Mesenchymal stem cell (in vitro differentiated cells and primary cell): ENCODE results near the gene ICA1L.

ENCODE experiments used
- DNase-seq: peaks from one replicate; pipeline ENCODE4 v3.0.0-alpha.2; 2013
- H2AFZ ChIP-seq: one replicate; pipeline ENCODE4 v1.6.1; 2013; ENCODE audit warnings: low read depth, mild to moderate bottlenecking, control low read depth, inconsistent platforms, low read length, moderate library complexity
- H2AK5ac ChIP-seq: 2 replicates; pipeline ENCODE4 v1.6.1; 2013; ENCODE audit warnings: low read length, moderate library complexity, mild to moderate bottlenecking, inconsistent platforms; ENCODE audit not compliant: severe bottlenecking
- H2BK120ac ChIP-seq: one replicate; pipeline ENCODE4 v1.6.1; 2013; ENCODE audit warnings: low read depth, mild to moderate bottlenecking, inconsistent platforms, low read length, moderate library complexity
- H2BK12ac ChIP-seq, 2 experiments: one replicate each; pipeline ENCODE4 v1.6.1; 2013; ENCODE audit warnings: inconsistent platforms in 2 of 2, low read length in 2 of 2, mild to moderate bottlenecking in 2 of 2, moderate library complexity in 2 of 2, control low read depth in 1 of 2
- H2BK15ac ChIP-seq: one replicate; pipeline ENCODE4 v1.6.1; 2013; ENCODE audit warnings: mild to moderate bottlenecking, low read depth, inconsistent platforms; ENCODE audit not compliant: poor library complexity, severe bottlenecking
- H2BK5ac ChIP-seq: 2 replicates; pipeline ENCODE4 v1.6.1; 2013; ENCODE audit warnings: low read depth, mild to moderate bottlenecking, low read length, control low read depth, inconsistent platforms; ENCODE audit not compliant: poor library complexity, severe bottlenecking
- H3K14ac ChIP-seq, 2 experiments: one replicate each; pipeline ENCODE4 v1.6.1; 2013; ENCODE audit warnings: inconsistent platforms in 2 of 2, low read length in 2 of 2, control low read depth in 1 of 2, mild to moderate bottlenecking in 1 of 2, moderate library complexity in 1 of 2
- H3K18ac ChIP-seq, 2 experiments: one replicate each; pipeline ENCODE4 v1.6.1; 2013; ENCODE audit warnings: inconsistent platforms in 2 of 2, low read length in 2 of 2, control low read depth in 1 of 2, low read depth in 1 of 2, mild to moderate bottlenecking in 1 of 2
- H3K23ac ChIP-seq, 2 experiments: one replicate each; pipeline ENCODE4 v1.6.1; 2013; ENCODE audit warnings: inconsistent platforms in 2 of 2, low read length in 2 of 2, mild to moderate bottlenecking in 2 of 2, moderate library complexity in 2 of 2, control low read depth in 1 of 2
- H3K27ac ChIP-seq: 2 replicates; pipeline ENCODE4 v1.5.1; 2013; ENCODE audit warnings: mild to moderate bottlenecking, moderate library complexity, low read length, control low read depth, inconsistent platforms; ENCODE audit not compliant: poor library complexity, severe bottlenecking
- H3K27me3 ChIP-seq, 2 experiments: 2 replicates each; pipeline versions ENCODE4 v1.6.1 to v1.7.0; 2013; ENCODE audit warnings: low read length in 2 of 2, mild to moderate bottlenecking in 2 of 2, moderate library complexity in 2 of 2, control low read depth in 1 of 2, inconsistent platforms in 1 of 2; ENCODE audit not compliant: control insufficient read depth in 1 of 2, insufficient read depth in 1 of 2
- H3K36me3 ChIP-seq, 2 experiments: 2 replicates each; pipeline versions ENCODE4 v1.6.1 to v1.7.0; 2013; ENCODE audit warnings: low read length in 2 of 2, control low read depth in 1 of 2, inconsistent platforms in 1 of 2, low read depth in 1 of 2, mild to moderate bottlenecking in 1 of 2; ENCODE audit not compliant: insufficient read depth in 2 of 2, control insufficient read depth in 1 of 2
- H3K4ac ChIP-seq, 2 experiments: one replicate each; pipeline ENCODE4 v1.6.1; 2013; ENCODE audit warnings: inconsistent platforms in 2 of 2, low read length in 2 of 2, mild to moderate bottlenecking in 2 of 2, moderate library complexity in 2 of 2, control low read depth in 1 of 2, low read depth in 1 of 2
- H3K4me1 ChIP-seq: 2 replicates; pipeline ENCODE4 v1.6.1; 2013; ENCODE audit warnings: low read depth, low read length, control low read depth; ENCODE audit not compliant: control insufficient read depth, insufficient read depth
- H3K4me2 ChIP-seq: 2 replicates; pipeline ENCODE4 v1.6.1; 2013; ENCODE audit warnings: low read length, mild to moderate bottlenecking, inconsistent platforms; ENCODE audit not compliant: poor library complexity, severe bottlenecking
- H3K4me3 ChIP-seq, 2 experiments: 2 replicates each; pipeline versions ENCODE4 v1.5.1 to v1.7.0; 2013; ENCODE audit warnings: low read length in 2 of 2, mild to moderate bottlenecking in 2 of 2, control low read depth in 1 of 2, low read depth in 1 of 2; ENCODE audit not compliant: insufficient read depth in 1 of 2
- H3K79me1 ChIP-seq: replicated peaks from 2 replicates; pipeline ENCODE4 v1.6.1; 2013; ENCODE audit warnings: mild to moderate bottlenecking, control low read depth, low read length, inconsistent platforms; ENCODE audit not compliant: poor library complexity, severe bottlenecking
- H3K9ac ChIP-seq: 2 replicates; pipeline ENCODE4 v1.7.0; 2013; ENCODE audit warnings: mild to moderate bottlenecking, low read length, moderate library complexity
- H3K9me3 ChIP-seq: 2 replicates; pipeline ENCODE4 v1.7.0; 2013; ENCODE audit warnings: mild to moderate bottlenecking, low read length; ENCODE audit not compliant: control insufficient read depth
- H4K8ac ChIP-seq: one replicate; pipeline ENCODE4 v1.6.1; 2013; ENCODE audit warnings: inconsistent platforms, mild to moderate bottlenecking, low read length, moderate library complexity
- H4K91ac ChIP-seq: one replicate; pipeline ENCODE4 v1.6.1; 2013; ENCODE audit warnings: mild to moderate bottlenecking, low read length, inconsistent platforms
- WGBS: methylation state at CpG from one replicate; pipeline ENCODE4 v1.1.7; 2013; ENCODE audit warnings: mixed read lengths; 5-methylcytosine and 5-hydroxymethylcytosine counted together

Gene ICA1L

DNA sequence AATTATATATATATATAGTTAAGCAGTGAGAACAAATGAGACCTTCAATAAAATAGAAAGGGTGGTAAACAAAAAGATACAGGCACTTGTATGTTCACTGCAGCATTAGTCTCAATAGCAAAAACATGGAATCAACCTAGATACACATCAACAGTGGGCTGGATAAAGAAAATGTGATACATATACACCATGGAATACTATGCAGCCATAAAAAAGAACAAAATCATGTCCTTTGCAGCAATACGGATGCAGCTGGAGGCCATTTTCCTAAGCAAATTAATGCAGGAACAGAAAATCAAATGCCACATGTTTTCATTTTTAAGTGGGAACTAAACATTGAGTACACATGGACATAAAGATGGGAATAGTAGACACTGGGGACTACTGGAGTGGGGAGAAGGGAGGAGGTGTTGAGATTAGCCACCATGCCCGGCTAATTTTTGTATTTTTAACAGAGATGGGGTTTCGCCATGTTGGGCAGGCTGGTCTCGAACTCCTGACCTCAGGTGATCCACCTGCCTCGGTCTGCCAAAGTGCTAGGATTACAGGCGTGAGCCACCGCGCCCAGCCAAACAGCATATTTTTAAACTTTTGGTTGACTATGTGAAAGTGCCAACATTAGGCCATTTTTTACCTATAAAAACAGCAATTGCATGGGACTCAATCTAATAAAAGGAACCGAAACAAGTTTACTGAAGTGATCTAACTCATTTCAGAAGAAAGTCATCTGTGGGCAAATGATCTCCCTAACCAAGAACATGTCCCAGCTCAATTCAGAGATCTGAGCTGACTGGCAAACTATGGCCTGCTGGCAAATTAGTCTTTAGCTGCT, 23.7 kb downstream of the ICA1L start:
- Histone ChIP-seq H3K36me3 (no peaks in the 10 kb centered on the region), H3K14ac (no peak overlapping the region), H3K4me2 (no peak overlapping the region), H2BK12ac (no peak overlapping the region), H3K79me1 (no peaks in the 10 kb centered on the region), H2AFZ (no peak overlapping the region), H2BK15ac (no peak overlapping the region), H3K4me1 (no peaks in the 10 kb centered on the region), H4K8ac (no peak overlapping the region), H3K4ac (no peak overlapping the region), H2AK5ac (no peak overlapping the region), H4K91ac (no peak overlapping the region), H3K9ac (no peak overlapping the region), H3K18ac (no peak overlapping the region), H3K9me3 (peaks cover 12% of the 10 kb centered on the region), H3K23ac (no peak overlapping the region), H2BK5ac (no peak overlapping the region), H2BK120ac (no peak overlapping the region), H3K27me3 (no peaks in the 10 kb centered on the region), H3K27ac (no peak overlapping the region), H3K4me3 (no peak overlapping the region)
- WGBS, result 92% methylated on average over 8 of the region's 9 CpGs
- no peak for DNase-seq

DNA sequence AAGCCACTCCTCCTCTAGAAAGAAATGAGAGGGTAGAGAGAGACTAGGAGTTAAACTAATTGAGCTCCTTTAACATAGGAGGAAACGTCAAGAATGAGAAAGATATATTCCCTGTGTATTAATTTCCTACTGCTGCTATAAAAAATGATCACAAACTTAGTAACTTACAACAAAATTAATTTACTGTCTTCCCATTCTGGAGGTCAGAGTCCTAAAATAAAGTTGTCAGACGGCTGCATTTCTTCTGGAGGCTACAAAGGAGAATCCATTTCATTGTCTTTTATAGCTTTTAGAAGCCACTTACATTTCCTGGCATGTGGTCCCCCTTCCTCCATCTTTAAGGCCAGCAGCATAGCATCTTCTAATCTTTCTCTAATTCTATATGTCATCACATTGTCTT, 26.9 kb downstream of the ICA1L start:
- H3K23ac ChIP-seq, result no peak overlapping the region
- H2BK120ac ChIP-seq, result no peak overlapping the region
- DNase-seq, result no peak
- H4K91ac ChIP-seq, result no peak overlapping the region
- H3K14ac ChIP-seq, result no peak overlapping the region
- no peak overlapping the region for H2BK5ac ChIP-seq
- H3K18ac ChIP-seq, result no peak overlapping the region
- H3K27me3 ChIP-seq, result no peaks in the 10 kb centered on the region
- no peak overlapping the region for H4K8ac ChIP-seq
- H2BK12ac ChIP-seq, result no peak overlapping the region
- no peak overlapping the region for H2AFZ ChIP-seq
- no peaks in the 10 kb centered on the region for H3K4me1 ChIP-seq
- 91% methylated on average over 1 of the region's 2 CpGs for WGBS
- H3K79me1 ChIP-seq, result no peaks in the 10 kb centered on the region
- H3K9ac ChIP-seq, result no peak overlapping the region
- no peak overlapping the region for H3K4me3 ChIP-seq
- H3K4ac ChIP-seq, result no peak overlapping the region
- no peaks in the 10 kb centered on the region for H3K36me3 ChIP-seq
- H2AK5ac ChIP-seq, result no peak overlapping the region
- no peak overlapping the region for H3K27ac ChIP-seq
- no peak overlapping the region for H3K4me2 ChIP-seq
- peaks cover 31% of the 10 kb centered on the region for H3K9me3 ChIP-seq
- no peak overlapping the region for H2BK15ac ChIP-seq

DNA sequence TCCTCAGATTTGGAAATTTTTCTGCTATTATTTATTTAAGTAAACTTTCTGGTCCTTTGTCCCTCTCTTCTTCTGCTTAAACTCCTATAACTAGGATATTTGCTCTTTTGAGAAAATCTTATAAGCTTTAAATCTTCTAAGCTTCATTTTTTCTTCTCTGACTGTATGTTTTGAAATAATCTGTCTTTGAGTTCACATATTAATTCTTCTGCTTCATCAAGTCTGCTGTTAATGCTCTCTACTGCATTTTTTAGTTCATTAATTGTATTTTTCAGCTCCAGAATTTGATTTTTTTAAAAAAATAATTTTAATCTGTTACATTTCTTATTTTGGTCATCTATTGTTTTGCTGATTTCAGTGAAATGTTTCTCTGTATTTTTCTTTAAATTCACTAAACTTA, 28.9 kb downstream of the ICA1L start:
- Histone ChIP-seq H3K4ac (no peak overlapping the region), H3K79me1 (no peaks in the 10 kb centered on the region), H3K9me3 (peaks cover 31% of the 10 kb centered on the region), H3K27ac (no peak overlapping the region), H2BK12ac (no peak overlapping the region), H3K4me1 (no peaks in the 10 kb centered on the region), H4K8ac (no peak overlapping the region), H2BK15ac (no peak overlapping the region), H2AK5ac (no peak overlapping the region), H3K18ac (no peak overlapping the region), H2BK120ac (no peak overlapping the region), H2BK5ac (no peak overlapping the region), H3K14ac (no peak overlapping the region), H3K9ac (no peak overlapping the region), H3K23ac (no peak overlapping the region), H3K4me3 (no peak overlapping the region), H4K91ac (no peak overlapping the region), H3K4me2 (no peak overlapping the region), H3K36me3 (no peaks in the 10 kb centered on the region), H3K27me3 (no peaks in the 10 kb centered on the region), H2AFZ (no peak overlapping the region)
- DNase-seq, result no peak

DNA sequence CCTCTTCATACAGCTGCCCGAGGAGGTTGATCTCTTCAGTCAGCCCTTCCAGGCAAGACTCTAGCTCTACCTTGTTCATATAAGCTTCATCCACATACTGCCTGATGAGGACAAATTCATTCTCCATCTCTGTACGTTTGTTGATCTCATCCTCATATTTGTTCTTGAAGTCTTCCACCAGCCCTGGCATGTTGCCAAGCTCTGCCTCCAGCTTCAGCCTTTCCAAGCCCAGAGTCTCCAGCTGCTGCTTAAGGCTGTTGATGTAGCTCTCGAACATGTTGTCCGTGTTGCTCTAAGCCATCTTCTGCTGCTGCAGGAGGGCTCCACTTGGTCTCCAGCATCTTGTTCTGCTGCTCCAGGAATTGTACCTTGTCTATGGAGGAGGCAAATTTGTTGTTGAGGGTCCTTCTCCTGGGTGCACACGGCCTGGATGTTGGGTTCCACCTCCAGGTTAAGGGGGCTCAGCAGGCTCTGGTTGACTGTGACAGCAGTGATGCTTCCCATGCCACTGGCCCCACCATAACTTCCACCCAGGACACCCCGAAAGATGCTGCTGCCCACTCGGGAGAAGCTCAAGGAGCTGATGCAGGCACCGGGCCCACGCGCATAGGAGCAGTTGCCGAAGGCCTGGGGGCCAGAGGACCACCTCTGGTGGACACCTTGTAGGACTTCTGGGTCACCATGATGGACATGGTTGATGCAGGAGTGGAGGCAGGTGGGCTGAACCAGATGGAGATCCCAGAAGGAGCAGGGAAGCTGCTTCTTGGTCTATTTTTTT, 30.3 kb downstream of the ICA1L start:
- no peak overlapping the region for H3K4me2 ChIP-seq
- H3K27ac ChIP-seq, result no peak overlapping the region
- H2BK5ac ChIP-seq, result no peak overlapping the region
- no peak overlapping the region for H3K23ac ChIP-seq
- no peak overlapping the region for H2BK12ac ChIP-seq
- WGBS, result 94% methylated on average over 11 of the region's 11 CpGs
- no peaks in the 10 kb centered on the region for H3K27me3 ChIP-seq
- no peak overlapping the region for H4K91ac ChIP-seq
- peaks cover 31% of the 10 kb centered on the region for H3K9me3 ChIP-seq
- H3K36me3 ChIP-seq, result no peaks in the 10 kb centered on the region
- H2BK15ac ChIP-seq, result no peak overlapping the region
- H3K14ac ChIP-seq, result no peak overlapping the region
- H3K18ac ChIP-seq, result no peak overlapping the region
- no peaks in the 10 kb centered on the region for H3K79me1 ChIP-seq
- H2AFZ ChIP-seq, result no peak overlapping the region
- H3K9ac ChIP-seq, result no peak overlapping the region
- H2AK5ac ChIP-seq, result no peak overlapping the region
- no peak overlapping the region for H3K4ac ChIP-seq
- H2BK120ac ChIP-seq, result no peak overlapping the region
- no peak overlapping the region for H3K4me3 ChIP-seq
- H3K4me1 ChIP-seq, result no peaks in the 10 kb centered on the region
- no peak overlapping the region for H4K8ac ChIP-seq
- DNase-seq, result no peak
